Epithelial cell of esophagus (primary cell): Measurements from ENCODE around the gene ASIC3.

ENCODE experiments used
- DNase-seq: peaks from one replicate; pipeline ENCODE4 v3.0.0; 2010; ENCODE audit warnings: low read depth
- H3K4me3 ChIP-seq: 2 replicates; pipeline ENCODE4 v1.5.1; 2011; ENCODE audit warnings: mild to moderate bottlenecking, low read length, control low read depth
- TF ChIP-seq, protein P1 (sequence below): IDR thresholded peaks from 2 replicates; pipeline ENCODE4 v1.5.1; 2011; ENCODE audit warnings: low read depth, mild to moderate bottlenecking, low read length, control low read depth, inconsistent platforms; ENCODE audit not compliant: insufficient read depth; ENCODE audit errors: missing control alignments

The ASIC3 gene

DNA sequence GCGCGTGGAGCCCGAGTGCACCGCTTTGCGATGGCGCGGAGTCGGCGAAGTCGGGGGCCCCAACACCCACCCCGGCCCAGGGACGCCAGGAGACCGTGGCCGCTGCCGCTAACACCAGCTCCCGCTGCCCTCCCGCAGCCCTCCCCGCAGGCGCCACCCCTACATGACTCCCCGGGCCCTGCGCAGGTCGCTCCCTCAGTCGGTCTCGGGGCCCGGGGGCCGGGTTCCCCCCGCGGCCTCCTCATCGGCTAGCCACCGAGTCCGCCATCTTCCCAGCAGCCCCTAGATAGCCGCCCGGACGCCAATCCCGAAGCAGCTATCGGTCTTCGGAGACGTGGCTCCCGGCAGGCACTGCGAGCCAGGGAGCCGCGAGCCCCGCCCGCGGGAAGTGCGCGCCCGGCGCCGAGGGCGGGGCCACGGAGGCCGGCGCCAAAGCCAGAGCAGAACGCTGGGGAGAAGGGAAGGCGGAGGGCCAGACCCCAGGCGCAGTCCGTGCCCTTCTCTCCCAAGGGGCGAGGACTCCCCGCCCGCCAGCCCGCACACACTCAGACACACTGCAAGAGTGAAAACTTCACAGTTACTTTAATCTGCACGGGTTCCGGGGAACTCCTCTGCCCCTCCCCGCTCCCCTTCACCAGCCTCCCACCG, 32.3 kb downstream of the ASIC3 start, which contains the start of gene FASTK:
FASTK (minus strand) TSS at position 288 of the 648 bp plus-strand sequence; CDS start at position 245, 43 bp downstream.
- peak within 1 kb of the TSS; percentile 73 for H3K4me3 ChIP-seq
- DNase-seq = peak; percentile 92
- TF ChIP-seq, protein P1, sequence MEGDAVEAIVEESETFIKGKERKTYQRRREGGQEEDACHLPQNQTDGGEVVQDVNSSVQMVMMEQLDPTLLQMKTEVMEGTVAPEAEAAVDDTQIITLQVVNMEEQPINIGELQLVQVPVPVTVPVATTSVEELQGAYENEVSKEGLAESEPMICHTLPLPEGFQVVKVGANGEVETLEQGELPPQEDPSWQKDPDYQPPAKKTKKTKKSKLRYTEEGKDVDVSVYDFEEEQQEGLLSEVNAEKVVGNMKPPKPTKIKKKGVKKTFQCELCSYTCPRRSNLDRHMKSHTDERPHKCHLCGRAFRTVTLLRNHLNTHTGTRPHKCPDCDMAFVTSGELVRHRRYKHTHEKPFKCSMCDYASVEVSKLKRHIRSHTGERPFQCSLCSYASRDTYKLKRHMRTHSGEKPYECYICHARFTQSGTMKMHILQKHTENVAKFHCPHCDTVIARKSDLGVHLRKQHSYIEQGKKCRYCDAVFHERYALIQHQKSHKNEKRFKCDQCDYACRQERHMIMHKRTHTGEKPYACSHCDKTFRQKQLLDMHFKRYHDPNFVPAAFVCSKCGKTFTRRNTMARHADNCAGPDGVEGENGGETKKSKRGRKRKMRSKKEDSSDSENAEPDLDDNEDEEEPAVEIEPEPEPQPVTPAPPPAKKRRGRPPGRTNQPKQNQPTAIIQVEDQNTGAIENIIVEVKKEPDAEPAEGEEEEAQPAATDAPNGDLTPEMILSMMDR = no peak

GRCh38 chr7:151081170-151082101, 33.1 kb downstream of the ASIC3 start:
- TF ChIP-seq, protein P1 = no peak
- DNase-seq = peak; percentile 42
- peak overlapping the region; percentile 65 for H3K4me3 ChIP-seq

DNA sequence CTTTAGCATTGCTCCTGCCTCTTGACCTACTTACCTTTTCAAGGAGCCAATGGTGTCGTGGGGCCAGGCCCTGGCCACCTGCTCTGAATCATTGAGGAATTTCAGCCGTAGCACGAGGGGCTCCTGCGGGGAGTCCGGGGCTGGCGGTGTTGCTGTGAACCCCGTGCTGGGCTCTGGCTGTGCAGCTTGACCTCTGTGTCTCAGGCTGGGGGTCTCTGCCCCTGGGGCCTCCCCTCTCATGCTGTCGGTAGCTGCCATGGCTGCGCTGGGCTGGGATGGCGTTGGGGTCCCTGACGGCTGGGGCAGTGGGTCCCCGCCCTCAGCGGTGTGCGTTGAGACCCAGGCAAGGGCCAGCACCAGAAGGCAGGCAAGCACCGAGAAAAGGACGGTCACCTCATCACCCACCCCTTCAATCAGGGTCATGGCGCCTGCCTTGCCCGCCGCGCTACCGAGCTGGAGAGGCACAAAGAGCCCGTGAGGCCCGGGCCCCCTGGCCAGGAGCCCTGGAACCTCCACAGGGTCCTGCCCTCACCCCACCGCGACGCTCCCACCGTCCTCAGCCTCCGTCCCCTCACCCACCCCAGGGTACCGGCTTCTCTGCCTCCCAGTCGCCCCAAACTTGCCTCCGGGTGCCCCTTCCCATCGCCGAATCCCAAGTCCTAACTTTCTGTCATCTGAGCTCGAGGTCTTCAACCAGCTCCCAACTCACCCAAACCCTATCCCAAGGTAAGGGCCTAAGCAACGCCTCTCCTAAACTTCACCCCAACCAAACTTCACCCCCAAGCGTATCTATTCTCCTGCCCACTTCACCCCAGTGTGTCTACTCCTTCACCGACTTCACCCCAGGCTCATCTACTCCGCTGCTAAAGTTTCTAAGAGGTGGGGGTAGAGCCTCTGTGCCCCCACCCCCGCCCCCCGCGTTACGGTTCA, 34.1 kb downstream of the ASIC3 start:
- TF ChIP-seq, protein P1 = no peak
- DNase-seq = peak; percentile 11
- peak overlapping the region; percentile 65 for H3K4me3 ChIP-seq

DNA sequence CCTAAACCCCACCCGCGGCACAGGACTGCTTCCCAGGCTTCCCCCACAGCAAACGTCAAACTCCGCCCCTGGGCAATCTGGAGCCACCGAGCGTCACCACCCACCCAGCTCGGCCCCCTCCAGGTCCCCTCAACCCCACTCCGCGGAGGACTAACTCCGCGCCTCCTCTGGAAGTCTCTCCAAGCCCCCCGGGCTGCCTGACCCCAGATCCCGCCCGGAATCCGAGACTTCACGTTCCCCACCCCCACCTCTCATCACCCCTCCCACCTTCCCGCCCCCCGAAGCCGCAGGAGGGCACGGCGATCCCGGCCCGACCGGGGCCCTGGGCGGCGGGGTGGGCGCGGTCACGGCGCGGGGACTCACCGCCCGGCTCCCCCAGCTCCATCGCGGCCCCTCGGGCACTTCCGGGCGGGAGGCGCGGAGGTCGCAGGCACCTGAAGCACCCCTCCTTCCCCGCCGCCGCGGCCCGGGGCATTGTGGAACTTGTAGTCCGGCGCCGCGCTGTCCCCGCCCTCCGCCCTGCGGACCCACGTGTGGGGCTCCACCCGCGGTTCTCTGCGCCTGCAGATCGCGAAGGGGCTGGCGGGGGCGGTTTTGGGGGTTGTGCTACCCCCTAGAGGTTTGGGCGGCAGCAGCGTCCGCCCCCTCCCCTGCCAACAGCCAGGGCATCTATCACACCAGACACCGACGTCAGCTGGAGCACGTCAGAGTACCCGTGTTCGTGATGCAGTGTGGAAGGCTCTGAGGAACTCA, 34.9 kb downstream of the ASIC3 start, which contains the start of gene TMUB1:
TMUB1 (minus strand) TSS at position 423 of the 753 bp plus-strand sequence. CDS start 930 bp downstream, outside the sequence.
- H3K4me3 ChIP-seq = peak within 1 kb of the TSS; percentile 65
- peak; percentile 73 for DNase-seq
- TF ChIP-seq, protein P1 = no peak

DNA sequence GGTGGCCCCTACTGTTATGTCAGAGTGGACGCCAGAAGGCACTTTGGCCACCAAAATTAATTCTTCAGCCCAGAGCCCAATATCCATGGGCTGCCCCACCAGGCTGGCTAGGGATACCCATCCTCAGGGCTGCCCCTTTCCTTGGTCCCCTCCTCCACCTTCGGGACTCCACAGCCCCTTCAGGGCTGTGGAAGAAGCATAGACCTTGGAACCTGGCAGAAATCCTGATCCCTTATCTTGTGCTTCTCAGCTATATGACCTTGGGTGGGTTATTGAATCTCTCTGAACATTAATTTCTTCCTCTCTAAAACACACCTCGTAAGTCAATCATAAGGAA, 35.5 kb downstream of the ASIC3 start:
- H3K4me3 ChIP-seq = peak overlapping the region; percentile 65
- no peak for DNase-seq

More for the DNA sequence above, 35.5 kb downstream of the ASIC3 start:
- TF ChIP-seq, protein P1 = no peak
